NCI-H1092 treated with DMSO at 0.1 percent for 48 hours (cell line): ENCODE results near the gene CCNE1.
A peak's percentile ranks its signal among the peaks of the same experiment; 100 is the strongest.

Experiments
- DNase-seq: peaks from one replicate; lab custom pipeline; 2025; lab: John Stamatoyannopoulos, UW

The CCNE1 gene

DNA sequence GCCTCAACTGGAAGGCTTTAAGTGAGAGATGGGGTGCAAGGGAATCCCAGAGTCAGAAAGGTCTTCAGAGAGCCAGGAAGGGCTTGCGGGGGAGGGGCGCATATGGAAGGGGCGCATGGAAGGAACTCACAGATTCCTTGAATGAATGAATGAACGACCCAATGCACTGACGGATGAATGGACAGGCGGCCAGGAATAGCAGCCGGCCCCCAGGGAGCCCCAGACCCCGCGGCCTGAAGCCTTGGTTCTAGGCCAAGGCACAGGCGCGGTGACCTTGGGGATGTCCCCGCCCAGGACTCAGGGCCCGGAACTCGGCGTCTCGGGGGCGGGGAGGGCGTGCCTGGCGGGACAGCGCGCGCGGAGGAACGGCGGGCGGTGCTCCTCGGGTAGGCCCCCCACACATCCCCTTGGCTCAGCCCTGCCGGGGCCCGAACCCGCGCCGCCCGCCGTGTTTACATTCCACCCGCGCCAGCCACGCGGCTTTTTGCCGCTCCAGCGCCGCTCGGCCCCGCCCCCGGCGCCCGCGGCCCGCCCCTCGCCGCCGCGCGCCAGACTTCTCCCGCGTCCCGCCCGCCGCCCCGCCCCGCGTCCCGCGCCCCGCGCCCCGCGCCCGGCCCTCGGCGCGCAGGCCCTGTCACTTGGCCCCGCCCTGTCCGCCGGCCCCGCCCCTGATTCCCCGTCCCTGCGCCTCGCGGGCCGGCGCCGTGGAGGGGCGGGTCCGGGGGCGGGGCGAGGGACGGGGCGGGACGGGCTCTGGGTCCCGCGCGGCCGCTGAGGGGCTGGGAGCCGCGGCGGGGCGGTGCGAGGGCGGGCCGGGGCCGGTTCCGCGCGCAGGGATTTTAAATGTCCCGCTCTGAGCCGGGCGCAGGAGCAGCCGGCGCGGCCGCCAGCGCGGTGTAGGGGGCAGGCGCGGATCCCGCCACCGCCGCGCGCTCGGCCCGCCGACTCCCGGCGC is at the start of gene CCNE1:
CCNE1 (plus strand) TSS at position 867 of the 955 bp plus-strand sequence. CDS start 565 bp downstream, outside the sequence.
- peak; percentile 66 for DNase-seq

DNA sequence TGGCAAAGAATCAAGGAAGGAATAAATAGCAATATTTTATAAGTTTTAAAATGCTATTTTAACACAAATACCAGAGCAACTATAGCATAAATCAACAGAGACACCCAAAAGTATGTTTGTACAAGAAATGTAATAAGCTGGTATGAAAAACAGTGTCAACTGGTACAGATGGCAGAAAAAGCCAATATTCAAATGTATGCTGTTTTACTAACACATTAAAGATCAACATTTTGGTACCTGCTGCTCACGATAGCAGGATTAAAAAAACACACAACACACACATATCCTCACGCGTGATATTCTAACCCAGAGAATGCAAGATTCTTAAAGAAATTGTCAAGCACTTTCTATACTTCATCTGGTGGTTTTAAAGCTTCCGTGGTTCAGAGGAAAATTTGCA is 48.6 kb upstream of the CCNE1 start:
- no peak for DNase-seq

DNA sequence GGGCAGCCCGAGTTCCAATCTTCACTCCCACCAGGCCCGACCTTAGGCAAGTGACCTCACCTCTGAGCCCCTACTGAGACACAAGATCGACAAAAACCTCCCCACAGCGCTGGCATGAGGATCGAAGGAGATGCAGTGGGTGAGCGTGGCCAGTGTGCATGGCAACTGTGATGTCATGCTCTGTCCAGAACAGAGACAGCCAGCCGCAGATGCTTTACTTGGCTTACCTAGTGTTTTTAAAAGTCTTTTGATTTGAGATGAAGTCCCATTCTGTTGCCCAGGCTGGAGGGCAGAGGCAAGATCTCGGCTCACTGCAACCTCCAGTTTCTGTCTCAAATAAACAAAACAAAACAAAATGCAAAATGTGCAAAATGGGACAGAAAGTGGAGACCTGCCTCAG is 47.4 kb upstream of the CCNE1 start:
- DNase-seq: no peak

DNA sequence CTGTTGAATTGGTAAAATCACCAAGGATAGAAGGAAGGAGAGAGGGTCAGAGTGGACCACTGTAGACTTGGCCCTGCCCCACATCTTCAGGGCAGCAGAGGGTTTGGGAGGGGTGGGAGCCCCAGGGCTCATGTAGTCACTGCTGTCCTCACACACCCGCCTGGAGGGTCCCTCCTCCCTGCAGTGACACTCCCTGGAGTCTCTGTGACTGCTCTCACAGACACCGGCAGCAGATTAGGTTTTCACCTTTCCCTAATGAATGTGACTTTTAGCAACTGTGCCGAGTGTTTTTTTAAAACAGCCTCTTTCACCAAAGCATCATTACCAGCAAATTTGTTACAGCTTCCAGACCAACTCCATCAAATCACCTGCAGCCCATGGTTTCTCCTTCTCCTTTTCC is 45.7 kb upstream of the CCNE1 start:
- DNase-seq: no peak

DNA sequence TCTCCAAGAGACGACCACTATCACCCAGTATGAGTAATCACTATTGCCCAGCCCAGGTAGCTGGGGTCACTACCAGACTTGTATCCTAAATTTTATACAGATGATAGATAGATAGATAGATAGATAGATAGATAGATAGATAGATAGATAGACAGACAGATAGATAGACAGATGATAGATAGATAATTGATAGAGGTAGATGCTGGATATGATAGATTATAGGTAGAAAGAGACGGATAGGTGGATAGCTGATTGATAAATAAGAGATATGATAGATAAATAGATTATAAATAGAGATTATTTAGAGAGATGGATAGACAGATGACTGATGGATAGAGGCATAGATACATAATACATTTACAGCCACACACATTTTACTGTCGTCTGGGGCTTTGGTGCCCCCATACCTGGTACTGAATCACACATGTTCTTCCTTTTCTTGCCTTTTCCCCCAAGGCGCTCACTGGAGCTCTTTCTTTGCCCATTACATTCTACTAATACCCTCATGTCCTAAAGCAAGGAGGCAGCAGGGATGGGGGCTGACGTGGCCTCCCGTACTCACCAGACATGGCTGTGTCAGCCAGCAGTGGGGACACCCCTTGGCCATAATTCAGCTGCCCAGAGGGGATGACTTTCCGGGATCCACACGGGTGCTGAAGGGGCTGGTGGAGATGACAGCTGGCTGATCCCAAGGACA is 44.6 kb upstream of the CCNE1 start:
- DNase-seq: no peak

DNA sequence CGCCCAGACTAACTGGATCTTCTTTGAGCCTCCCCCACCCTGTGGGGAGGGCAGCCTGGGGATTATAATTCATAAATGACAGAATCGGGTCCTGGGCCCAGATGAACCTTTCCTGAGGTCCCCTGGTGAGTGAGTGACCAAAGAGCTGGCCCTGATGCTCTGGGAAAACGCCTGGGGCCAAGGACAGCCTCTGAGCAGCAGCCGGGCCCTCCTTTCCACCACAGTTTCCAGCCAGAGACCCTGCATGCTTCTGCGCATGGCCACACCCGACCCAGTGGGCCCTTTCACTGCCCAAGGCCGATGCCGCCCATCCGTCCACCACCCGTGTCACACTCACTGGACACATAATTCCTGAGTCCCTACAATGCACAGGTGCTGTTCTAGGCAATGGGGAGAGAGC is 43.6 kb upstream of the CCNE1 start:
- no peak for DNase-seq

DNA sequence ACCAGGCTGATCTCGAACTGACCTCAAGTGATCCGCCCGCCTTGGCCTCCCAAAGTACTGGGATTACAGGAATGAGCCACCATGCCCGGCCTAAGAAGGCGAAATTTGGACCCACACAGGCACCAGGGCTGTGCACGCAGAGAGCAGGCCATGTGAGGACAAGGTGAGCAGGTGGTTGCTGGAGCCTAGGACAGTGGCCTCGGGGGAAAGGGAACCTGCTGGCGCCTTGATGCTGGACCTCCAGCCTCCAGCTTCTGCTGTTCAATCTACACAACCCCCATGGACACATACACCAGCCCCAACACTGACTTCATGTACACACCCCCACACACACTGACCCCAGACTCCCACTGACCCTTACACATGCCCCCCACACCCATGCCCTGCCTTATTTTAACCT is 41.8 kb upstream of the CCNE1 start:
- DNase-seq: no peak

GRCh38 chr19:29770648-29771047 is 41.1 kb upstream of the CCNE1 start:
- no peak for DNase-seq

DNA sequence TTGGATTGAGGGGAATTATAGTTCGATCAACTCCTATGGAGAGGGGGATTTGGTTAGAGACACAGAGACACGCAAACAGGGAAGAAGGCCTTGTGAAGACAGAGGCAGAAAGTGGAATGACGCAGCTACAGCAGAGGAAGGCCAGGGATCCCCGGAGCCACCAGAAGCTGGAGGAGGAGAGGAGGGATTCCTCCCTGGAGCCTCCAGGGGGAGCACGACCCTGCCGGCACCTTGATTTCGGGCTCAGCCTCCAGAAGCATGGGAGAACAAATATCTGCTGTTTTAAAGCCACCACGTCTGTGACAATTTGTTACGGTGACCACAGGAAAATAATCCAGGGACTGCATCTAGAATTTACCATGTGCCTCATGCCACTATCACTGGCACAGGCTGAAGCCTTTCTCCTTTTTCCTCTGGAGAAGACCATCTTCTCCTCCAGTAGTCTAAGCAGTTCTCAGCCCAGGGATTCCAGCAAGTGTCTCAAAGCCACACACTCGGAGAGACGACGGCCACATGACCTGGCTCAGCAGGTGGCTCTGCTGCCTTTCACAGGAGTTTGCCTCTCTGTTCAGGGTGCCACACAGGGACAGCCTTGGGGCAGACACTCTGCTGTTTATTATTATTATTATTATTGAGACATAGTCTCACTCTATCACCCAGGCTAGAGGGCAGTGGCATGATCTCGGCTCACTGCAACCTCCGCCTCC is 39.9 kb upstream of the CCNE1 start:
- peak; percentile 6 for DNase-seq

- no peak for DNase-seq
These were observed 39.1 kb upstream of the CCNE1 start for GRCh38 chr19:29772696-29773095.

- no peak for DNase-seq
These were observed 38.6 kb upstream of the CCNE1 start for GRCh38 chr19:29773141-29773540.

DNA sequence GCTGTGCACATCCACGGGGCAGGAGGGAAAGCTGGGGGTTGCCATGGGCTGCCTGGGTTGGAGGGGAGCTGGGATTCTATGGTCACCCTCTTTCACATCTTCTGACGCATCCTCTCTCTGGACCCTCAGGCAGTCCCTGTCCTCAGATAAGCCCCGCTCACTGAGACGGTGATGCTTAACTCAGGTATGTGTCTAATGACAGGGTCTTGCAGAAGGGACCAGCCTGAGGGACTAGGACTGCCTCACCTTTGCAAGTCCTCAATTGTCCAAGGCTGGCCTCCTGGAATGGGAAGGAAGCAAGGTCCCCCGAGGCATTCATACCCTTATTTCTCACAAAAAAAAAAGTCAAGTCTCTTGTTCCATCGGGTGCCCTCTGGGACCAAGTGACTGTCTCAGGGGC is 37.7 kb upstream of the CCNE1 start:
- DNase-seq: no peak

DNA sequence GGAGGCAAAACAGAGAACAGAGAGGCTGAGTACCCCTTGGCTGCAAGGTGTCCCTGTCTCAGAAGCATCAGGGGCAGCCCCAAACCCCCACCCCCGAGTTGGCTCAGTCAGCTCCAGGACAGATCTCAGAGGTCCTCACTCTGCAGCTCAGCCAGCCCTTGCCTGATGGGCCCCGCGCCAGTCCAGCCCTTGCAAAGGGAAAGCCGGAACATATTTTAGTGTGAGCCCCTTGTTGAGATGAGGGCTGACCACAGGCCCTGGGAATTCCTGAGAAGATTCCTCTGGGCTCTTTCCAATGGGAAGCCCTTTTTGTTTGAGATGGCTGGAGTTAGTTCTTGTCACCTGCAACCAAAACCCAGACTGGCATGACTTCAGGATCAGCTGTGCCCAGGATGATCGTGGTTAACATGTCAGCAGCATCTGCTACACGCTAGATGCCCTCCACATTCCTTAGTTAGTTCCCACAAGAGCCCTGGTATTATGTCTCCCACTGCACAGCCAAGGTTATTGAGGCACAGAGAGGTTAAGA is 33.9 kb upstream of the CCNE1 start:
- no peak for DNase-seq

DNA sequence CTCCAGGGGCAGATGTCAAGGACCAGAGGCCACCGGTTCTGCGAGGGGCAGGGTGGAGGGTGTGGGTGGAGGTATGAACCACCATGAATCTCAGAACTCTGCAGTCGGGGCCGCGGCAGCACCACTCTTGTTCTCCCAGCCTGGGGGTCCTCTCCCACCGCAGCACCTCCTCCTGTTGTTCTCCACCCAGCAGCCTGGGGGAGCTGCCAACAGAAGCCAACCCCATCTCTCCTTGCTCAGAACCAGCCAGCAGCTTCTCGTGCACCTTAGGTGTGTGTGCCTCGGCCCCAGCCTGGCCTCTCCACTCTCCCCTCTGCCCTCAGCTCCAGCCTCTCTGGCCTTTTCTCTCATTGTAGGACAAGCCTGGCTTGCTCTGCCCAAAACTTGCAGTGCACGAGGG is 31.9 kb upstream of the CCNE1 start:
- DNase-seq: no peak

DNA sequence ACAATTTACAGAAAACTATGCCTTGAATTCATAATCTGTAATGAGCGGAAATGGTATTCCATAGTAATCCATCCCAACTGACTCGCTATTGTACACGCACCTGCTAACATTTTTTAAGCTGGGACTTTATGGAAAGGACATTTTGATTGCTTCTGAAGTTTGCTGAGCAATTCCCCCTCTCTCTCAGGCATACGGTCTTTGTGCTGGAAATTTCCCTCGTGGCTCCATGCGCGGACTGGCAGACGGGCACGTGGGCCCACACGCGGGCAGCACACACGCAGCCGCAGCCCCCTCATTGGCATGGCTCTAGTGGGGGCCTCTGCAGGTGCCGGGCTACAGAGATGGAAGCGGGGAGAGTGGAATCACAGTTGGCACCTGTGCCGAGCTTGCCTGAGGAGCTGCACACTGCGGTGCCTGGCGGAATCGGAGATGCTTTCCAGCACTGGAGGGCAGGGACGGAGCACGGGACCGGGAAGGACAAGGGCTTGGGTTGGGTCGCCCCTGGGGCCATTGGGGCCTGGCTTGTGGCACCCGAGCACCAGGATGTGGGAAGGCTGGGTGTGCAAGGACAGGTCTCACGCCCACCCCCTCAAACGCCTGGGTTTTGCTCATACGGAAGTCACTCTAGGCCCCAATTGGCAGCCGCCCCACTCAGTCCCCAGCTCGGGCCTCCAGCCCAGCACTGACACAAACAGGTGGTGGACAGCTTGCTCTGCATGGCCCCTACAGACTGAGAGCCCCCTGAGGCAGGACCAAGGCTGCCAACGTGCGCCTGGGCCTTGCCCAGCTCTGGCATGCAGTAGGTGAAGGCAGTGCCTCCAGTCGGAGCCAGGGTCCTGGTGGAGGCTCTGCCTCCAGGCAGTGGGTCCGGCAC is 30.2 kb upstream of the CCNE1 start:
- DNase-seq: no peak

DNA sequence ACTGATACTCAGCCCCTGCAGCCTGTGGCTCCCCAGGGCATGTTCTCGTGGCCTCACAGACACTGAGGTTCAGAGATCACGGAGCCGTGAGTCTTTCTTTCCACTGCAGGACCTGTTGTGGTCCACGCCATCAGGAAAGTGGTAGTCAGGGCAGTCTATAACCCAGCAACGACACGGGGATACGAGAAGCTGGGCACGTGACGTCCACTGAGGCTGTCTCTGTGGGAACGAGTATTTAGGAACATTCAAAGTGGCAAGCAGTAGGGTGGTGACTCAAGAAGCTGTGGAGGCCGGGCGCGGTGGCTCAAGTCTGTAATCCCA is 29.6 kb upstream of the CCNE1 start:
- no peak for DNase-seq

DNA sequence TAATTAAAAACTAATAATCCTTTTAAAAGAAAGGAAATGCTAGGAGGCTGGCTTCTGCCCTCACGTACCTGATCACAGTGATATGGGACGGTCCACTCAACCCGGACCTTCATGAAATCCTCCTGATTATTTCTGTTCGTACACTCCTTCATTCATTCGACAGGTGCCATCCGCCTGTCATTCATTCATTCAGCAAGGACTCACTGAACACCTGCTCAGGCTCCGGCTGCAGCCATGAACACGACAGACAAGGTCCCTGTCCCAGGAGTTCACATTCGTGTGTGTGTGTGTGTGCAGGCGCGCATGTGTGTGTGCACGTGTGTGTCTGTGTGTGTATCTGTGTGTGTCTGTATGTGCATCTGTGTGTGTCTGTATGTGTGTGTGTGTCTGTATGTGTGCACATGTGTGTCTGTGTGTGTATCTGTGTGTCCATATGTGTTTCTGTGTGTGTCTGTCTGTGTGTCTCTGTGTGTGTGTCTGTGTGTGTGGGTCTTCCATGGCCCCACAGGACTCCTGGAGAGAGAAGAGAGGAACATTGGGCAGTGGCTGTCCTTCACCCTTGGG is 28.1 kb upstream of the CCNE1 start:
- DNase-seq: no peak

- DNase-seq: no peak
These were observed 27.1 kb upstream of the CCNE1 start for GRCh38 chr19:29784598-29785223.

GRCh38 chr19:29785360-29785759 is 26.4 kb upstream of the CCNE1 start:
- no peak for DNase-seq

DNA sequence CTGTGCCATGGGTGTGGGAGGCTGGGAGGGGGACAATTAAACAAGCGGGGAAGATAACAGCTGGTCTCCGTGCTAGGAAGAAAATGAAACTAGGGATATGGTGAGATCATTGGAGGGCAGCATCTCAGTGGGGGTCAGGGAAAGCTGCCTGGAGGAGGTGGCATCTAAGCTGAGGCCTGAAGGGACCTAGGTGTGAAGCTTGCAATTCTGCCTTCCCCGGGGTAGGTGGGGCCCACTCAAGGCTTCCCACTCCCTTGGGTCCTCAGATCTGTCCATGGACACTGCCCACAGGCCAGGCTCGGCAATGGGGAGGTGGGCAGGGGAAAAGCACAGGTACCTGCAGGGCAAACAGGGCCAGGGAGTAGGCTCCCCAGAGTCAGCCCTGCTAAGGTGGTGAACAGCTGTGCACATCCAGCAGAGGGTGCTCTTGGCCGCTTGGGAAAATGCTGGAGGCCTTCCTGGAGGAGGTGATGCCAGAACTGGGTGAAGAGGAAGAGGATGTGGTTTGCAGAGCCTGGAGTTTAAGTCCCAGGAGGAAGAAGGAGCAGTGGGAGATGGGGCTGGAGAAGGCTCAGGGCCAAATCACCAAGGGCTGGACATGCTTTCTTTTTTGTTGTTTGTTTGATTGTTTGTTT is 25.7 kb upstream of the CCNE1 start:
- no peak for DNase-seq
